Breast epithelium (tissue), 4 donors: ENCODE results near the gene PNPO. TPM values are rescaled to one million over a fixed set of nuclear protein-coding genes. Genes with fewer than 3 reads are reported as not detected.

Experiments used
- DNase-seq, 2 donors: peaks; one replicate each; pipeline ENCODE4 v3.0.0-alpha.2; 2019; ENCODE audit warnings: low spot score in 2 of 2
- H3K27ac ChIP-seq, 2 donors: fragments of 200-600 bp; sonication (generic) in 1 of 2; one replicate each; pipeline ENCODE4 v1.5.1; 2016 to 2019; ENCODE audit warnings: mild to moderate bottlenecking in 1 of 2
- H3K27me3 ChIP-seq, 2 donors: fragments of 200-600 bp; sonication (generic) in 1 of 2; one replicate each; pipeline versions ENCODE4 v1.5.1 to v1.6.0; 2017 to 2019; ENCODE audit warnings: control low read depth in 1 of 2, mild to moderate bottlenecking in 1 of 2
- H3K36me3 ChIP-seq: fragments of 200-600 bp; one replicate; pipeline ENCODE4 v1.5.1; 2019
- H3K4me1 ChIP-seq, 2 donors: fragments of 200-600 bp; sonication (generic); one replicate each; pipeline ENCODE4 v1.5.1; 2016 to 2019; ENCODE audit warnings: control low read depth in 1 of 2
- H3K4me3 ChIP-seq, 3 donors: fragments of 200-600 bp; sonication (generic); 1 replicate in 2 of 3; 2 replicates in 1 of 3; pipeline ENCODE4 v1.5.1; 2016 to 2019; ENCODE audit warnings: mild to moderate bottlenecking in 3 of 3, moderate library complexity in 2 of 3
- H3K9me3 ChIP-seq, 2 donors: fragments of 200-600 bp; sonication (generic) in 1 of 2; one replicate each; pipeline ENCODE4 v1.5.1; 2016 to 2019; ENCODE audit warnings: control low read depth in 1 of 2
- POLR2A ChIP-seq: fragments of 450-650 bp; IDR thresholded peaks from one replicate; pipeline ENCODE4 v1.6.1; 2016; ENCODE audit warnings: antibody characterized with exemption, mild to moderate bottlenecking, moderate library complexity
- POLR2AphosphoS5 ChIP-seq, 3 donors: sonication (generic); formaldehyde crosslinking; IDR thresholded peaks; one replicate each; pipeline ENCODE4 v1.6.1; 2017; ENCODE audit warnings: antibody characterized with exemption in 3 of 3
- intact Hi-C: fragments of 100-400 bp; cut with DNase I; formaldehyde crosslinking; loops from one replicate; pipeline ENCODE4 v1.15.1; 2023; ENCODE audit warnings: low total_unique reads
- total RNA-seq, 3 donors: library from RNA; depleted of rRNA; stranded (reverse); fragments of >200 nt; gene quantifications; one replicate each; pipeline ENCODE4 v1.1.0, GENCODE V29; 2016
- TF ChIP-seq, protein P1 (sequence below), 3 donors: fragments of 450-650 bp; IDR thresholded peaks; one replicate each; pipeline ENCODE4 v1.5.1; 2016 to 2017; ENCODE audit warnings: antibody characterized with exemption in 3 of 3, mild to moderate bottlenecking in 3 of 3, moderate library complexity in 3 of 3

Gene PNPO
- 10 to 100 TPM; 28.3 to 61.2 (median 34.7) TPM for total RNA-seq

DNA sequence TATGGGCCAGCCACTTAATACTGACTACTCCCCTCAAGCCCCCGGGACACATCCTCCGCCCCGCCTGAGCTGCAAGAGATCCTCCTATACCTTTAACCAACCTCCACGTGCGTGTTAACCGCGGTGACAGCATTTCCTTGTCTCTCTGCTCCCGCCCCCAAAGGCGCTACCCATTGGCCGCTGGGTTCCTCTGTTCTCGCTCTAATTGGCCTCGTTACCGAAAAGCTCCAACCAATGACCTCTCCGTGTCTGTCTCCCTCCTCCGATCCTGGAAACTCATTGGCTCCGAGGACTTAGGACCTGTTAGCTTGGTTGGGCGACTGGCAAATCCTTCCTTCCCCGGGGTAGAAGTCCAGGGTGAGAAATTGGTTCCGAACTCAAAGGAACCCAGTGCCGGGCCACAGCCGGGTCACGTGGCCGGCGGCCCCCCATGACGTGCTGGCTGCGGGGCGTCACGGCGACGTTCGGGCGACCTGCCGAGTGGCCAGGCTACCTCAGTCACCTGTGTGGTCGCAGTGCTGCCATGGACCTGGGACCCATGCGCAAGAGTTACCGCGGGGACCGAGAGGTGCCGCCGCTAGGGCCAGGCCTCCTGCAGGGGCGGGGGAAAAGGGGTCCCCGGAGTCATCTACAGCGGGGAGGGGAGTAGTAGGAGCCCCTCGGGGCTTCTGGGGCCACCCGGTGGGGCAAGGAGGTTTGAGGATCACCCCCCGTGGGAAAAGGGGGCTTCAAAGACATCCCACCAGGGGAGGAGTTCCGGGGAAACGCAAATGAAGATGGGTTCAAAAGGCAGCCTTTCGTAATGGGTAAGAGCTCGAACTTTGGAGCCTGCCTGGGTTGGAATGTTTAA is at the start of gene PNPO:
Gene PNPO, plus strand, starts transcription at position 326 of the 850 bp plus-strand sequence. Its CDS starts 105 bp downstream, at position 431.
- peak; percentile 93 to 98 for DNase-seq
- intact Hi-C loops, result no loop called here
- no peaks in the 10 kb centered on the region for H3K27me3 ChIP-seq
- TF ChIP-seq, protein P1, sequence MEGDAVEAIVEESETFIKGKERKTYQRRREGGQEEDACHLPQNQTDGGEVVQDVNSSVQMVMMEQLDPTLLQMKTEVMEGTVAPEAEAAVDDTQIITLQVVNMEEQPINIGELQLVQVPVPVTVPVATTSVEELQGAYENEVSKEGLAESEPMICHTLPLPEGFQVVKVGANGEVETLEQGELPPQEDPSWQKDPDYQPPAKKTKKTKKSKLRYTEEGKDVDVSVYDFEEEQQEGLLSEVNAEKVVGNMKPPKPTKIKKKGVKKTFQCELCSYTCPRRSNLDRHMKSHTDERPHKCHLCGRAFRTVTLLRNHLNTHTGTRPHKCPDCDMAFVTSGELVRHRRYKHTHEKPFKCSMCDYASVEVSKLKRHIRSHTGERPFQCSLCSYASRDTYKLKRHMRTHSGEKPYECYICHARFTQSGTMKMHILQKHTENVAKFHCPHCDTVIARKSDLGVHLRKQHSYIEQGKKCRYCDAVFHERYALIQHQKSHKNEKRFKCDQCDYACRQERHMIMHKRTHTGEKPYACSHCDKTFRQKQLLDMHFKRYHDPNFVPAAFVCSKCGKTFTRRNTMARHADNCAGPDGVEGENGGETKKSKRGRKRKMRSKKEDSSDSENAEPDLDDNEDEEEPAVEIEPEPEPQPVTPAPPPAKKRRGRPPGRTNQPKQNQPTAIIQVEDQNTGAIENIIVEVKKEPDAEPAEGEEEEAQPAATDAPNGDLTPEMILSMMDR (IDR thresholded peaks at IDR 0.05), result peak in 2 of 3 donors; percentile 22 to 27
- TF ChIP-seq POLR2AphosphoS5 (IDR thresholded peaks at IDR 0.05), result peak; percentile 19 to 80 (median 62)
- no peak for TF ChIP-seq POLR2A
- peak within 1 kb of the TSS; percentile 88 to 96 (median 88) for H3K4me3 ChIP-seq
- H3K36me3 ChIP-seq, result no peaks in the 10 kb centered on the region
- no peaks in the 10 kb centered on the region for H3K9me3 ChIP-seq
- peaks cover 5 to 29% of the 10 kb centered on the region in 2 donors for H3K4me1 ChIP-seq
- peak within 1 kb of the TSS; percentile 89 to 91 for H3K27ac ChIP-seq

DNA sequence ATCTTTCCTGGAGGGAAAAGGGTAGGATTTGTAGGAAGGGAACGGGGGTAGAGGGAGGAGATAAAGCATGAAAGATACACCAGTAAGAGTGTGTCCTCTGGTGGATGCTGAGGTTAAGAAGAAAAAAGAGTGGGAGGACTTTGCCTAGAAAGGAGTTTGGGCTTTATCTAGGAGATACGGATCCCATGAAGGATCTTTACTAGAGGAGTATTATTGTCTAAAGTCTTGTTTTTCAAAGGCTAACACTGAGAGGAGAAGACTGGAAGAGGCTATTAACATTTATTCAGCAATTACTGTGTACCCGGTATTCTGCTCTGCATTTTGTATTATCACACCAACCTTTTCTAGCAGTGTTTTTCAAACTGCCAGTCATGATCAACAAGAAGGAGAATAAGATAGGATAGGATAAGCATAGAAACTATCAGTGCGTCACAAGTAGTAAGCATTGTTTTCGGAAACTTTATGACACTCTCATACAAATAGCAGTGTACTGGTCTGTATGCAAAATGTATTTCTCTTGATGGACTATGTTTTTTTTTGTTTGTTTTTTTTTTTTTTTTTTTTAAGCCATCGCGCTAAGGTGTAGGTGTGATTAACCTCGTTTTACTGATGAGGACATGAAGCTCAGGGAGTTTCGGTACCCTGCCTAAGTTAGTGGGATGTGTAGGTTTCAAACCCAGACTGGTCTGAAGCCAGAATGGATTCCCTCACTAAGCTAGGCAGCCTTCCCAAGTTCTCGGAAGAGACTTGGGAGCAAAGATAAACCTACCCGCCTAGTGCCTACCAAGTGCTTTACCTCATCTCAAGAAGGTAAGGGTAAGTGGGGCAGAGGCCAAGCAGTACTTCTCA is 46.6 kb upstream of the PNPO start:
- peak overlapping the region; percentile 98 to 100 for H3K27ac ChIP-seq
- peaks cover 5 to 26% of the 10 kb centered on the region in 2 donors for H3K4me1 ChIP-seq
- H3K27me3 ChIP-seq, result no peaks in the 10 kb centered on the region
- no peak for DNase-seq
- no peaks in the 10 kb centered on the region for H3K9me3 ChIP-seq
- no peaks in the 10 kb centered on the region for H3K36me3 ChIP-seq
- intact Hi-C loops, result loop anchor here (5.0 kb wide), 1 partner anchor 52 kb away; the partner anchor contains the start of gene SCRN2
- TF ChIP-seq, protein P1 (IDR thresholded peaks at IDR 0.05), result no peak
- TF ChIP-seq POLR2AphosphoS5 (IDR thresholded peaks at IDR 0.05), result no peak
- TF ChIP-seq POLR2A, result no peak
- peak overlapping the region; percentile 56 to 88 (median 76) for H3K4me3 ChIP-seq

DNA sequence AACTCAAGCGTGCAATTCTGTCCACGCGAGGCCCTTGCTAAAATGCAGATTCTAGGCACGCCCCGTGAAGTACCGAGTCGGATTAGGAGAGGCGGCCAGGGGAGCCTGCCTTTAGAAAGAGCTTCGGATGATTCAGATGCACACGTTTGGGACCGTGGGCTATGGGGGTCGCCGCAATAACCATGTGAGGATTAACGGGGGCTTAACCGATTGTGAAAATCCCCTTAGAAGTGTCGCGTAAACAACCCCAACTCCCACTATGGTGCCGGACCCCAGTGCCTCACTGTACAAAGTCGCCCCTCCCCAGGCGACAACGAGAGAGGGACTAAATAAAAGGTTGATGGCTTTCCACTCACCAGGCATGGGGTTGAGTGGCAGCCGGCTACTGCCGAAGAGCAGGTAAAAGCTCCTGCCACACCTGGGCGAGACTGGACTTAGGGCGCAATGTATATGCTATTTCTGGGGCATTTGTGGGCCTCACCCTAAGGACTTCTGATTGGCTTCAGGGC is 46.0 kb upstream of the PNPO start:
- TF ChIP-seq POLR2AphosphoS5 (IDR thresholded peaks at IDR 0.05) (peak; percentile 87 to 95 (median 94)), POLR2A (peak; percentile 91)
- TF ChIP-seq, protein P1 (IDR thresholded peaks at IDR 0.05), result no peak
- Histone ChIP-seq H3K27ac (peak overlapping the region; percentile 98 to 100), H3K4me1 (peaks cover 5 to 31% of the 10 kb centered on the region in 2 donors), H3K9me3 (no peaks in the 10 kb centered on the region), H3K36me3 (no peaks in the 10 kb centered on the region), H3K4me3 (peak overlapping the region; percentile 56 to 88 (median 76)), H3K27me3 (no peaks in the 10 kb centered on the region)
- intact Hi-C loops, result no loop called here
- DNase-seq, result no peak

DNA sequence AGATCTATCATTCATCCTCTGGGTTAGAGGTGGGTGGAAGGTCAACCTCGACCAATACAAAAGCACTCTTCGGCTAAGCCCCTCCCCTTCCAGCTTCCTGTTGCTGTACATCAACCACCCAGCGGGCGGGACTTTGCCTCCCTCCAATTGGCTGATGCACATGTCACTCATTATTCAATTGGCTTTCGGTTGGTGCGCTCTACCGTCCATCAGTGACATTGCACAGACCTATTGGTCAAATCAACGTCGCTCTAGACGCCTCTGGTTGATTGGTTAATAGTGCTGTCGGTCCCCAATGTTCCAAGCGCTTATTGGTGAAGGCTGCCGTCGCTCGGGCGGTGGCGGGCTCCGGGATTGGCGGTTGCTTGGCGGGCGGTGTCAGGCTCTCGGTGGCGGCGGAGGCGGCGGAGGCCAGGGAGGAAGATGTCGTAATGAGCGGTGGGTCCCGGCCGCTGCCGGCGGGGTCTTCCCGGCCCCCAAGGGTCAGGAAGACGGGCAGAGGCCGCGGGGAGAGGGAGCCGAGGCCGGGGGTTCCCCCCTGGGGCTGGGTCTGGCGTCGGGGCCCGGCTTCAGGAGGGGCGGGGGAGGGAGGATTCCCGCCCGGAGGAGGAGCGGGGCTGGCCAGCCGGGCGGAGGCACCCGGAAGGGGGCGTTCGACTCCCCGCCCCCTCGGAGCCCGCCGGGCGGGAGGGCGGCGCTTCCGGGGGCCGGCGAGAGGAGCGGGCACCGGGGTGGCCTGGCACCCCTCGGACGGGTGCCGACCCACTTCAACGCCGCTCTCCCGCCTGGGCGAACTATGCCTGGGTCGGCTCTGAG is 45.3 kb upstream of the PNPO start, which contains the start of gene SP2:
Gene SP2, plus strand, starts transcription at position 381 of the 816 bp plus-strand sequence. Its CDS starts 51 bp downstream, at position 432.
- Histone ChIP-seq H3K27ac (peak within 1 kb of the TSS; percentile 100), H3K4me1 (peaks cover 5 to 31% of the 10 kb centered on the region in 2 donors), H3K27me3 (no peaks in the 10 kb centered on the region), H3K4me3 (peak within 1 kb of the TSS; percentile 56 to 99 (median 76)), H3K9me3 (no peaks in the 10 kb centered on the region), H3K36me3 (no peaks in the 10 kb centered on the region)
- TF ChIP-seq POLR2AphosphoS5 (IDR thresholded peaks at IDR 0.05) (peak; percentile 56 to 96 (median 86)), POLR2A (peak; percentile 35)
- TF ChIP-seq, protein P1 (IDR thresholded peaks at IDR 0.05), result peak; percentile 19 to 72 (median 35)
- intact Hi-C loops, result no loop called here
- DNase-seq, result peak; percentile 99 to 100
